BLaER1 treated with 17β-estradiol and CSF1 and Interleukin-3, amounts not matched to agents 10 nM and 100 nM (cell line): Measurements from ENCODE around the gene SPIRE2.
"Not testable (repeated sequence)": the region's sequence is repeated elsewhere in the genome, so short reads cannot be mapped to it uniquely, and the experiment has no call there.

Source experiments
- H3K27ac ChIP-seq, 11 experiments: shearing (Covaris generic); formaldehyde crosslinking; 2 replicates each; pipeline ENCODE4 v1.8.1; 2022
- H3K27me3 ChIP-seq, 11 experiments: shearing (Covaris generic); formaldehyde crosslinking; 2 replicates each; pipeline ENCODE4 v1.8.1; 2022
- H3K36me3 ChIP-seq, 11 experiments: shearing (Covaris generic); formaldehyde crosslinking; 2 replicates each; pipeline ENCODE4 v1.8.1; 2022
- H3K4me1 ChIP-seq, 10 experiments: shearing (Covaris generic); formaldehyde crosslinking; 2 replicates each; pipeline ENCODE4 v1.8.1; 2022
- H3K4me2 ChIP-seq, 11 experiments: shearing (Covaris generic); formaldehyde crosslinking; 2 replicates each; pipeline ENCODE4 v1.8.1; 2022
- H3K4me3 ChIP-seq, 10 experiments: shearing (Covaris generic); formaldehyde crosslinking; 2 replicates each; pipeline ENCODE4 v1.8.1; 2022
- H3K9ac ChIP-seq, 11 experiments: shearing (Covaris generic); formaldehyde crosslinking; 2 replicates each; pipeline ENCODE4 v1.8.1; 2022
- H3K9me3 ChIP-seq, 11 experiments: shearing (Covaris generic); formaldehyde crosslinking; replicated peaks in 1 of 11; 2 replicates each; pipeline ENCODE4 v1.8.1; 2022
- H4K20me1 ChIP-seq, 11 experiments: shearing (Covaris generic); formaldehyde crosslinking; 2 replicates each; pipeline ENCODE4 v1.8.1; 2022
- Cebpa-rat ChIP-seq, 11 experiments: shearing (Covaris generic); IDR thresholded peaks; 2 replicates each; pipeline ENCODE4 v1.8.1; 2022

The SPIRE2 gene

GRCh38 chr16:89828870-89829629 is 775 bp downstream of the SPIRE2 start:
- H3K27ac ChIP-seq, result no peak overlapping the region
- 0 out of 22 replicates have a peak, but pooled peaks cover 0 to 3% (median 0%) of the 10 kb centered on the region in 11 experiments for H3K36me3 ChIP-seq
- peaks cover 14 to 33% (median 23%) of the 10 kb centered on the region in 10 experiments for H3K4me1 ChIP-seq
- peaks cover 0 to 10% (median 4%) of the 10 kb centered on the region in 11 experiments; a peak in 6 of 22 replicates for H3K27me3 ChIP-seq
- peaks cover 0 to 9% (median 6%) of the 10 kb centered on the region in 11 experiments; a peak in 17 of 22 replicates for H3K9me3 ChIP-seq
- peak overlapping the region; percentile 48 to 72 (median 60); a peak in 19 of 20 replicates for H3K4me3 ChIP-seq
- H4K20me1 ChIP-seq, result peaks cover 0 to 30% (median 18%) of the 10 kb centered on the region in 11 experiments; a peak in 14 of 22 replicates
- peak overlapping the region in 5 of 11 experiments; percentile 8 to 44 (median 36); a peak in 6 of 22 replicates for H3K9ac ChIP-seq
- TF ChIP-seq Cebpa-rat (IDR thresholded peaks at IDR 0.05), result no peak
- H3K4me2 ChIP-seq, result peak overlapping the region; percentile 84 to 99 (median 93)

- no peak for TF ChIP-seq Cebpa-rat (IDR thresholded peaks at IDR 0.05)
- H3K27ac ChIP-seq, result no peak overlapping the region
- peak overlapping the region in 10 of 11 experiments; percentile 11 to 99 (median 92); a peak in 16 of 22 replicates for H3K4me2 ChIP-seq
- H3K4me3 ChIP-seq, result no peak overlapping the region
- peaks cover 0 to 5% (median 0%) of the 10 kb centered on the region in 11 experiments; a peak in 1 of 22 replicates for H3K36me3 ChIP-seq
- peaks cover 3 to 17% (median 13%) of the 10 kb centered on the region in 11 experiments for H3K9me3 ChIP-seq
- peaks cover 0 to 30% (median 18%) of the 10 kb centered on the region in 11 experiments; a peak in 14 of 22 replicates for H4K20me1 ChIP-seq
- H3K9ac ChIP-seq, result no peak overlapping the region
- H3K4me1 ChIP-seq, result peaks cover 14 to 33% (median 23%) of the 10 kb centered on the region in 10 experiments
- H3K27me3 ChIP-seq, result peaks cover 0 to 10% (median 4%) of the 10 kb centered on the region in 11 experiments; a peak in 6 of 22 replicates
Measured at GRCh38 chr16:89829630-89830437, 1.6 kb downstream of the SPIRE2 start.

GRCh38 chr16:89831810-89832328 is 3.6 kb downstream of the SPIRE2 start:
- peaks cover 0 to 10% (median 4%) of the 10 kb centered on the region in 11 experiments; a peak in 6 of 22 replicates for H3K27me3 ChIP-seq
- H3K4me1 ChIP-seq, result peaks cover 14 to 30% (median 24%) of the 10 kb centered on the region in 10 experiments
- peaks cover 0 to 11% (median 0%) of the 10 kb centered on the region in 11 experiments; a peak in 1 of 22 replicates for H3K36me3 ChIP-seq
- H3K4me3 ChIP-seq, result no peak overlapping the region
- no peak overlapping the region for H3K27ac ChIP-seq
- H3K9ac ChIP-seq, result no peak overlapping the region
- peaks cover 8 to 29% (median 23%) of the 10 kb centered on the region in 11 experiments for H3K9me3 ChIP-seq
- H3K4me2 ChIP-seq, result no peak overlapping the region
- H4K20me1 ChIP-seq, result peaks cover 0 to 28% (median 18%) of the 10 kb centered on the region in 11 experiments; a peak in 14 of 22 replicates
- no peak for TF ChIP-seq Cebpa-rat (IDR thresholded peaks at IDR 0.05)

GRCh38 chr16:89833664-89834363 is 5.5 kb downstream of the SPIRE2 start:
- peaks cover 23 to 35% (median 29%) of the 10 kb centered on the region in 10 experiments for H3K4me1 ChIP-seq
- H3K27ac ChIP-seq, result not testable (repeated sequence)

GRCh38 chr16:89834813-89835363 is 6.6 kb downstream of the SPIRE2 start:
- not testable (repeated sequence) for H3K27ac ChIP-seq, H3K4me3 ChIP-seq, H3K9ac ChIP-seq, H4K20me1 ChIP-seq, H3K27me3 ChIP-seq, H3K4me2 ChIP-seq
- Histone ChIP-seq H3K36me3 (peaks cover 0 to 11% (median 0%) of the 10 kb centered on the region in 11 experiments; a peak in 1 of 22 replicates), H3K4me1 (peaks cover 18 to 32% (median 29%) of the 10 kb centered on the region in 10 experiments), H3K9me3 (peaks cover 8 to 29% (median 23%) of the 10 kb centered on the region in 11 experiments)

More at GRCh38 chr16:89833664-89834363, 5.5 kb downstream of the SPIRE2 start:
- not testable (repeated sequence) for H3K27me3 ChIP-seq, H3K9ac ChIP-seq, H3K4me2 ChIP-seq, H3K4me3 ChIP-seq
- Histone ChIP-seq H3K36me3 (peaks cover 0 to 11% (median 0%) of the 10 kb centered on the region in 11 experiments; a peak in 1 of 22 replicates), H4K20me1 (peaks cover 0 to 17% (median 13%) of the 10 kb centered on the region in 11 experiments; a peak in 14 of 22 replicates), H3K9me3 (peaks cover 8 to 29% (median 23%) of the 10 kb centered on the region in 11 experiments)

- peaks cover 18 to 34% (median 29%) of the 10 kb centered on the region in 10 experiments for H3K4me1 ChIP-seq
- H3K27ac ChIP-seq, H3K27me3 ChIP-seq, H3K4me3 ChIP-seq, H4K20me1 ChIP-seq, H3K9ac ChIP-seq: not testable (repeated sequence)
- peak overlapping the region in 2 of 11 experiments; percentile 78 to 79; a peak in 3 of 22 replicates for H3K4me2 ChIP-seq
- H3K36me3 ChIP-seq, result peaks cover 0 to 11% (median 0%) of the 10 kb centered on the region in 11 experiments; a peak in 1 of 22 replicates
- peaks cover 8 to 29% (median 23%) of the 10 kb centered on the region in 11 experiments for H3K9me3 ChIP-seq
Measured at GRCh38 chr16:89836484-89836883, 8.2 kb downstream of the SPIRE2 start.

- Histone ChIP-seq H3K27ac (peak overlapping the region in 10 of 11 experiments; percentile 27 to 73 (median 63); a peak in 13 of 22 replicates), H4K20me1 (no peaks in the 10 kb centered on the region), H3K36me3 (peaks cover 0 to 11% (median 0%) of the 10 kb centered on the region in 11 experiments; a peak in 1 of 22 replicates), H3K4me1 (peaks cover 18 to 36% (median 29%) of the 10 kb centered on the region in 10 experiments), H3K27me3 (no peaks in the 10 kb centered on the region), H3K4me3 (peak overlapping the region in 6 of 10 experiments; percentile 25 to 56 (median 34); a peak in 6 of 20 replicates), H3K4me2 (peak overlapping the region; percentile 59 to 91 (median 79)), H3K9ac (peak overlapping the region in 10 of 11 experiments; percentile 35 to 67 (median 57); a peak in 9 of 22 replicates), H3K9me3 (peaks cover 8 to 29% (median 23%) of the 10 kb centered on the region in 11 experiments)
- no peak for TF ChIP-seq Cebpa-rat (IDR thresholded peaks at IDR 0.05)
Measured at GRCh38 chr16:89837014-89837546, 8.8 kb downstream of the SPIRE2 start.
